Measurements from ENCODE around the gene PLPPR1. TPM values are rescaled to one million over a fixed set of nuclear protein-coding genes. Genes with fewer than 3 reads are reported as not detected.
"Not testable (repeated sequence)": the region's sequence is repeated elsewhere in the genome, so short reads cannot be mapped to it uniquely, and the experiment has no call there.

PLPPR1 gene
- total and polyA plus RNA-seq, 2 of the 4 experiments (the other 2 are of a cell fraction), result not detected

DNA sequence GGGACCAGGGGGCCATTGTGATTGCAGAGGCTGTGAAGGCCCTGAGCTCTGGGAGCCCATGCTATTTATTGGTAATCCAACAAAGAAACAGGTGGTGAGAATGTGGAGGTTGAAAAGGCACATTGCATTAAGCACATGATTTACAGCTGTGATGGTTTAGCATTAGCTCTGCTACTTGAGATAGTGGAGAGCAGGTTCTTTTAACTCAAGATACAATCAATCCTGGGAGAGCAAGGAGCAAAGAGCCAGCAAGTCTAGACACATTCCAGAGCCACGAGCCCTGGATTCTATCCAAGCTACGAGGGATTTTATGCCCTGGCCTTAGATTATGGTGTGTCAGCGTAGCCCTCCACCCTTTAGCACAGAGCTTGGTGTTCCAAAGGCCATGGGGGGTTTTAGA lies 98.8 kb downstream of the PLPPR1 start:
- H3K27ac ChIP-seq (ENCODE audit: insufficient read depth, low read length); H3K18ac ChIP-seq (ENCODE audit: low read depth, low read length); DNase-seq; CTCF ChIA-PET; H3K36me3 ChIP-seq (ENCODE audit: control insufficient read depth, insufficient read depth, low read length); H4K20me1 ChIP-seq (ENCODE audit: insufficient read depth, low read length); BruUV-seq (replicated peaks); H2AK9ac ChIP-seq (replicated peaks; ENCODE audit: low read depth, low read length, poor library complexity); H3K9ac ChIP-seq (ENCODE audit: low read depth, low read length); H4K91ac ChIP-seq (ENCODE audit: insufficient read depth, low read depth, low read length); intact Hi-C loops (cut with micrococcal nuclease); H2BK20ac ChIP-seq (ENCODE audit: low read depth, low read length); H3K4ac ChIP-seq (ENCODE audit: low read depth, low read length); H3K4me1 ChIP-seq (ENCODE audit: control insufficient read depth, insufficient read depth, low read length); H2BK5ac ChIP-seq (ENCODE audit: low read depth, low read length, poor library complexity, severe bottlenecking); POLR2A ChIA-PET (ENCODE audit: unreplicated experiment); H3K9me1 ChIP-seq (ENCODE audit: insufficient read depth, low read length); H4K8ac ChIP-seq (ENCODE audit: low read depth in 2 of 2, low read length in 2 of 2); H3K4me3 ChIP-seq (ENCODE audit: insufficient read depth, low read depth, low read length); H3K23ac ChIP-seq (ENCODE audit: low read depth, low read length); H2BK15ac ChIP-seq (ENCODE audit: low read depth, low read length); in situ Hi-C loops (cut with MboI; ENCODE audit: low sequenced_read_pairs); ATAC-seq (ENCODE audit: low read depth); H3K14ac ChIP-seq (replicated peaks; ENCODE audit: low read depth, low read length); H3K4me2 ChIP-seq (ENCODE audit: low read depth, low read length); H4K5ac ChIP-seq (ENCODE audit: low read depth, low read length); H2AFZ ChIP-seq (replicated peaks; ENCODE audit: low read length, poor library complexity); H3K79me1 ChIP-seq (ENCODE audit: low read depth in 1 of 2, low read length in 2 of 2); H3K27me3 ChIP-seq (ENCODE audit: control insufficient read depth, insufficient read depth, low read length); H2AK5ac ChIP-seq (ENCODE audit: low read depth, low read length); H2BK120ac ChIP-seq (ENCODE audit: low read depth, low read length); dilution Hi-C loops (cut with HindIII; ENCODE audit: low sequenced_read_pairs, unreplicated experiment); H3K56ac ChIP-seq (ENCODE audit: extremely low read depth, insufficient read depth, low read length); H3K9me3 ChIP-seq (ENCODE audit: control insufficient read depth, insufficient read depth, low read length): not testable (repeated sequence)
- no CpG with 5 or more reads among the region's 3 CpGs for WGBS, 2 experiments (ENCODE audit: extremely low coverage in 2 of 2, insufficient read length in 1 of 2)
